MM.1S (cell line): ENCODE data around the gene EEF1B2.

Experiments
- CTCF ChIP-seq: fragments of 300-600 bp; sonication (generic); IDR thresholded peaks from 2 replicates; pipeline ENCODE4 v1.5.1; 2016; ENCODE audit warnings: antibody characterized with exemption, low read length, mixed read lengths
- EZH2 ChIP-seq: fragments of 300-600 bp; sonication (generic); optimal IDR thresholded peaks from 2 replicates; pipeline ENCODE3; 2017; ENCODE audit warnings: low read depth, mild to moderate bottlenecking, antibody characterized with exemption, low read length, mixed read lengths
- EZH2phosphoT487 ChIP-seq: fragments of 300-600 bp; sonication (generic); IDR thresholded peaks from 2 replicates; pipeline ENCODE4 v1.6.1; 2018; ENCODE audit warnings: antibody characterized with exemption, low read length

- TF ChIP-seq CTCF (no peak), EZH2phosphoT487 (no peak), EZH2 (no peak)
Observed at GRCh38 chr2:206203331-206203730, 43.6 kb downstream of the EEF1B2 start.
